ENCODE data around the gene IFI27L2. TPM values are rescaled to one million over a fixed set of nuclear protein-coding genes. Genes with fewer than 3 reads are reported as not detected.

Gene IFI27L2
- total and polyA plus RNA-seq, 2 experiments from 2014 or later: 91.5 to 95.1 TPM

DNA sequence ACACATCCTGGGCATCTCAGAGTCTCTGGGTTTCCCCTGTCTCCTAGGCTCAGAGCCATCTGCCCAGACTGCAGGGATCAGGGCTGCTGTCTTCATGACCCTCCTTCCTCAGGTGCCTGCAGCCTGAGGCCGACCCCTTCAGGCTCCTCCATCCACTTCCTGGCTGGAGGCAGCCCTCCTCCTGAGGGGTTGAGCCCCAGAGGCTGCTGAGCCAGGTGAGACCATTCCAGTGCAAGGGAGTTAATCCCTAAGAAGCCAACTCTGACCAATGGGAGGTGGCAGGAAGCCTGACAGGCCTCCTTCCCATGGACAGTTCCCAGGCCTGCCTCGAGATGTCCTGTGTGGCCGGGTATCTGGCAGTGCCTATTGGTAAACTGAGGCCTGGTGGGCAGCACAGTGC lies 36.3 kb upstream of the IFI27L2 start:
- Histone ChIP-seq H4K20me1 (ENCODE audit: insufficient read depth, poor library complexity, severe bottlenecking) (no peaks in the 10 kb centered on the region), H3K27me3 (peaks cover 7% of the 10 kb centered on the region), H3K27ac (no peak overlapping the region), H2AFZ (no peak overlapping the region), H3K79me2 (no peaks in the 10 kb centered on the region), H3K36me3 (replicated peaks; ENCODE audit: insufficient read depth, low read depth) (no peaks in the 10 kb centered on the region), H3K4me1 (ENCODE audit: insufficient read depth) (peaks cover 6% of the 10 kb centered on the region), H3K4me2 (no peak overlapping the region), H3K9me3 (ENCODE audit: low read depth) (no peaks in the 10 kb centered on the region), H3K9me2 (replicated peaks; ENCODE audit: insufficient read depth) (no peaks in the 10 kb centered on the region), H3K4me3 (no peak overlapping the region)
- WGBS (ENCODE audit: low lambda C conversion rate, missing lambda C conversion rate): 82% methylated on average over 3 of the region's 3 CpGs
- no peak for DNase-seq (ENCODE audit: low spot score)
- TF ChIP-seq EZH2 (IDR thresholded peaks at IDR 0.05; ENCODE audit: borderline replicate concordance): no peak
- no peak for TF ChIP-seq EZH2phosphoT487 (IDR thresholded peaks at IDR 0.05; ENCODE audit: low read depth, severe bottlenecking, unreplicated experiment)
- TF ChIP-seq CTCF (IDR thresholded peaks at IDR 0.05; ENCODE audit: poor library complexity): no peak

DNA sequence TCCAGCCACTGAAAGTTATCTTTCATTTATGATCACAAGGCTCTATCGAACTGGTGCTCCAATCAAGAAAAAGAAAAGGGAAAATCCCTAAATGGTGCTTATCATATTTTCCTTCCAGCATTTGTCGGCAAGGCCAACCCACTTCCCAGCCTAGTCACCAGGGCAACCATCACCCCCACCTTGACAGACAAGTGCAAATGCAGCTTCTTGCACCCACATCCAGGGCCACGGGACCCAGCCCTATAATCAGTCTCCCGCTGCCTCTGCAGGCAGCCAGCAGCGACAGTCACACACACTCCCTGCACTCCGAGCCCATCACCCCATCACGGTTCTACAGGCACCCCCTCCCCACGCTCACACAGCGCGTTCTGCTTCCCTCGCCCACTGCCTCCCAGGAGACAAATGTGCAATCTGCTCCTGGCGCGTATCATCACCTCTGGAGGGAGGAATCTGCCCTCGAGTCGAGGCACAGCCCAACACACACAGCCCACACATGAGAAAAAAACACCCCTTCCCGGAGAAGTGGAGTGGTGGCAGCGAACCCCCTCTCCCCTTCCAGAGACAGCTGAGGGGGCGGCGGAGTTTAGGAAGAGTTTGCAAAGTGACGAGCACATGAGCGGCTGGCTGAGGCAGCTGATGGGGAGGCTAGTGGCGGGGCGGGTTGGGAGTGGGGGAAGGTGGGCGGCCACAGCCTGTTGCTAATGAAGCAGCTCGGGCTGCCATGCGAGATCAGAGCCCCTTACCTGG lies 35.5 kb upstream of the IFI27L2 start:
- Histone ChIP-seq H3K9me2 (replicated peaks; ENCODE audit: insufficient read depth) (no peaks in the 10 kb centered on the region), H3K9me3 (ENCODE audit: low read depth) (no peaks in the 10 kb centered on the region), H3K27me3 (peaks cover 7% of the 10 kb centered on the region), H4K20me1 (ENCODE audit: insufficient read depth, poor library complexity, severe bottlenecking) (no peaks in the 10 kb centered on the region), H3K4me2 (peak overlapping the region; percentile 53), H3K4me1 (ENCODE audit: insufficient read depth) (peaks cover 6% of the 10 kb centered on the region), H3K36me3 (replicated peaks; ENCODE audit: insufficient read depth, low read depth) (no peaks in the 10 kb centered on the region), H3K27ac (no peak overlapping the region), H2AFZ (no peak overlapping the region), H3K79me2 (no peaks in the 10 kb centered on the region), H3K4me3 (no peak overlapping the region)
- TF ChIP-seq EZH2 (IDR thresholded peaks at IDR 0.05; ENCODE audit: borderline replicate concordance) (no peak), CTCF (IDR thresholded peaks at IDR 0.05; ENCODE audit: poor library complexity) (no peak), EZH2phosphoT487 (IDR thresholded peaks at IDR 0.05; ENCODE audit: low read depth, severe bottlenecking, unreplicated experiment) (no peak)
- no peak for DNase-seq (ENCODE audit: low spot score)
- 42% methylated on average over 24 of the region's 26 CpGs for WGBS (ENCODE audit: low lambda C conversion rate, missing lambda C conversion rate)

- H3K4me3 ChIP-seq: no peak overlapping the region
- H3K79me2 ChIP-seq: no peaks in the 10 kb centered on the region
- H3K27ac ChIP-seq: no peak overlapping the region
- H3K9me2 ChIP-seq (replicated peaks; ENCODE audit: insufficient read depth): no peaks in the 10 kb centered on the region
- H3K27me3 ChIP-seq: peaks cover 7% of the 10 kb centered on the region
- WGBS (ENCODE audit: low lambda C conversion rate, missing lambda C conversion rate): 74% methylated on average over 5 of the region's 5 CpGs
- peaks cover 6% of the 10 kb centered on the region for H3K4me1 ChIP-seq (ENCODE audit: insufficient read depth)
- no peak for TF ChIP-seq CTCF (IDR thresholded peaks at IDR 0.05; ENCODE audit: poor library complexity)
- TF ChIP-seq EZH2 (IDR thresholded peaks at IDR 0.05; ENCODE audit: borderline replicate concordance): no peak
- no peak for TF ChIP-seq EZH2phosphoT487 (IDR thresholded peaks at IDR 0.05; ENCODE audit: low read depth, severe bottlenecking, unreplicated experiment)
- no peak overlapping the region for H3K4me2 ChIP-seq
- no peaks in the 10 kb centered on the region for H4K20me1 ChIP-seq (ENCODE audit: insufficient read depth, poor library complexity, severe bottlenecking)
- no peaks in the 10 kb centered on the region for H3K9me3 ChIP-seq (ENCODE audit: low read depth)
- H2AFZ ChIP-seq: no peak overlapping the region
- no peak for DNase-seq (ENCODE audit: low spot score)
- no peaks in the 10 kb centered on the region for H3K36me3 ChIP-seq (replicated peaks; ENCODE audit: insufficient read depth, low read depth)
These were observed 34.4 kb upstream of the IFI27L2 start for GRCh38 chr14:94163796-94164195.
